Neural cell (in vitro differentiated cells): Measurements from ENCODE around the gene EGFL7.
"Not testable (repeated sequence)": the region's sequence is repeated elsewhere in the genome, so short reads cannot be mapped to it uniquely, and the experiment has no call there.

ENCODE experiments used
- EP300 ChIP-seq: fragments of 450-650 bp; conservative IDR thresholded peaks from 2 replicates; pipeline ENCODE4 v1.6.1; 2014; ENCODE audit warnings: antibody characterized with exemption, mild to moderate bottlenecking, moderate library complexity; ENCODE audit not compliant: poor library complexity, severe bottlenecking
- MXI1 ChIP-seq: fragments of 450-650 bp; conservative IDR thresholded peaks from 2 replicates; pipeline ENCODE4 v1.6.1; 2014; ENCODE audit warnings: antibody characterized with exemption, mild to moderate bottlenecking; ENCODE audit not compliant: poor library complexity, severe bottlenecking
- POLR2AphosphoS5 ChIP-seq: IDR thresholded peaks from 2 replicates; pipeline ENCODE4 v1.6.1; 2012
- TF ChIP-seq, protein P1 (sequence below): fragments of 450-650 bp; IDR thresholded peaks from 2 replicates; pipeline ENCODE4 v1.5.1; 2014; ENCODE audit warnings: antibody characterized with exemption, mild to moderate bottlenecking, moderate library complexity; ENCODE audit not compliant: poor library complexity, severe bottlenecking

DNA sequence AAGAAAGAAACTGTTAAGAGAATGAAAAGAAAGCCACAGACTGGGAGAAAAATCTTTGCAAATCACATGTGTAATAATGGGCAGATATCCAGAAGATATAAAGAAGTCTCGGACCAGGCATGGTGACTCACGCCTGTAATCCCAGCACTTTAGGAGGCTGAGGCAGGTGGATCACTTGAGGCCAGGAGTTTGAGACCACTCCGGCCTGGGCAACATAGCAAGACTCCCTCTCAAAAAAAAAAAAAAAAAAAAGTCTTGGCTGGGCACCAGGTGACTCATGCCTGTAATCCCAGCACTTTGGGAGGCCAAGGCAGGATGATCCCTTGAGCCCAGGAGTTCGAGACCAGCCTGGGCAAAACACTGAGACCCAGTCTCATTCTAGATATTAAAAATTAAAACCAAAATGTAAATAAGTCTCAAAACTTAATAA, 48.5 kb downstream of the EGFL7 start:
- TF ChIP-seq, protein P1, sequence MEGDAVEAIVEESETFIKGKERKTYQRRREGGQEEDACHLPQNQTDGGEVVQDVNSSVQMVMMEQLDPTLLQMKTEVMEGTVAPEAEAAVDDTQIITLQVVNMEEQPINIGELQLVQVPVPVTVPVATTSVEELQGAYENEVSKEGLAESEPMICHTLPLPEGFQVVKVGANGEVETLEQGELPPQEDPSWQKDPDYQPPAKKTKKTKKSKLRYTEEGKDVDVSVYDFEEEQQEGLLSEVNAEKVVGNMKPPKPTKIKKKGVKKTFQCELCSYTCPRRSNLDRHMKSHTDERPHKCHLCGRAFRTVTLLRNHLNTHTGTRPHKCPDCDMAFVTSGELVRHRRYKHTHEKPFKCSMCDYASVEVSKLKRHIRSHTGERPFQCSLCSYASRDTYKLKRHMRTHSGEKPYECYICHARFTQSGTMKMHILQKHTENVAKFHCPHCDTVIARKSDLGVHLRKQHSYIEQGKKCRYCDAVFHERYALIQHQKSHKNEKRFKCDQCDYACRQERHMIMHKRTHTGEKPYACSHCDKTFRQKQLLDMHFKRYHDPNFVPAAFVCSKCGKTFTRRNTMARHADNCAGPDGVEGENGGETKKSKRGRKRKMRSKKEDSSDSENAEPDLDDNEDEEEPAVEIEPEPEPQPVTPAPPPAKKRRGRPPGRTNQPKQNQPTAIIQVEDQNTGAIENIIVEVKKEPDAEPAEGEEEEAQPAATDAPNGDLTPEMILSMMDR = not testable (repeated sequence)
- not testable (repeated sequence) for TF ChIP-seq MXI1, POLR2AphosphoS5, EP300
